Measurements from ENCODE around the gene INPP5D.

DNA sequence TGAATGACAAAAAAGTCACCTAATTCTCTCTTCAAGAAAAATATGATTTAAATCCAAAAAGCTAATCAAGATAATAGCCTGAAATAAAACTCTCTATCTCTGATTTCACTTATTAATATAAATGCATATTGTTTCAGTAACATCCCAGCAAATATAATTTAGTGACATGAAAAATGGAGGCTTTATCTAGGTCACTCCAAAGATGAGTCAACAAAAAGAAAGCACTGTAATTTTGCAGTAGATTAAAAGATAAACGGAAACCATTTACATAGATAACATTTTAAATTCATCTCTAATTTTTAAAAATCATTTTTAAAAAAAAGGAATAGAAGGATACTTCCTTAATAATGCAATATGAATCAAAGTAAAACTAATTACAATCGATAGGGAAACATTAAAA is 76.9 kb downstream of the INPP5D start:
- TF ChIP-seq ONECUT2 (CRISPR knock-in tag; IDR thresholded peaks at IDR 0.05) (no peak), CHD2 (IDR thresholded peaks at IDR 0.05; ENCODE audit: low read depth, low read length) (no peak), PHF8 (CRISPR knock-in tag; IDR thresholded peaks at IDR 0.05) (no peak), PCBP2 (optimal IDR thresholded peaks at IDR 0.05; ENCODE audit: low read depth, low read length, poor library complexity, severe bottlenecking) (no peak), ZNF350 (CRISPR knock-in tag; IDR thresholded peaks at IDR 0.05; ENCODE audit: borderline replicate concordance, low read depth) (no peak), NR3C1 (CRISPR knock-in tag; IDR thresholded peaks at IDR 0.05) (no peak), MAFK (conservative IDR thresholded peaks at IDR 0.05 in 1 of 2, IDR thresholded peaks at IDR 0.05 in 1 of 2; ENCODE audit: low read length in 2 of 2) (no peak), BRD4 (CRISPR knock-in tag; IDR thresholded peaks at IDR 0.05) (no peak)
- TF ChIP-seq, protein P1, sequence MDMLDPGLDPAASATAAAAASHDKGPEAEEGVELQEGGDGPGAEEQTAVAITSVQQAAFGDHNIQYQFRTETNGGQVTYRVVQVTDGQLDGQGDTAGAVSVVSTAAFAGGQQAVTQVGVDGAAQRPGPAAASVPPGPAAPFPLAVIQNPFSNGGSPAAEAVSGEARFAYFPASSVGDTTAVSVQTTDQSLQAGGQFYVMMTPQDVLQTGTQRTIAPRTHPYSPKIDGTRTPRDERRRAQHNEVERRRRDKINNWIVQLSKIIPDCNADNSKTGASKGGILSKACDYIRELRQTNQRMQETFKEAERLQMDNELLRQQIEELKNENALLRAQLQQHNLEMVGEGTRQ (IDR thresholded peaks at IDR 0.05; ENCODE audit: low read depth, low read length), result no peak
- TF ChIP-seq, protein P1 (CRISPR knock-in tag; IDR thresholded peaks at IDR 0.05; ENCODE audit: borderline replicate concordance), result no peak
- TF ChIP-seq, protein P2, sequence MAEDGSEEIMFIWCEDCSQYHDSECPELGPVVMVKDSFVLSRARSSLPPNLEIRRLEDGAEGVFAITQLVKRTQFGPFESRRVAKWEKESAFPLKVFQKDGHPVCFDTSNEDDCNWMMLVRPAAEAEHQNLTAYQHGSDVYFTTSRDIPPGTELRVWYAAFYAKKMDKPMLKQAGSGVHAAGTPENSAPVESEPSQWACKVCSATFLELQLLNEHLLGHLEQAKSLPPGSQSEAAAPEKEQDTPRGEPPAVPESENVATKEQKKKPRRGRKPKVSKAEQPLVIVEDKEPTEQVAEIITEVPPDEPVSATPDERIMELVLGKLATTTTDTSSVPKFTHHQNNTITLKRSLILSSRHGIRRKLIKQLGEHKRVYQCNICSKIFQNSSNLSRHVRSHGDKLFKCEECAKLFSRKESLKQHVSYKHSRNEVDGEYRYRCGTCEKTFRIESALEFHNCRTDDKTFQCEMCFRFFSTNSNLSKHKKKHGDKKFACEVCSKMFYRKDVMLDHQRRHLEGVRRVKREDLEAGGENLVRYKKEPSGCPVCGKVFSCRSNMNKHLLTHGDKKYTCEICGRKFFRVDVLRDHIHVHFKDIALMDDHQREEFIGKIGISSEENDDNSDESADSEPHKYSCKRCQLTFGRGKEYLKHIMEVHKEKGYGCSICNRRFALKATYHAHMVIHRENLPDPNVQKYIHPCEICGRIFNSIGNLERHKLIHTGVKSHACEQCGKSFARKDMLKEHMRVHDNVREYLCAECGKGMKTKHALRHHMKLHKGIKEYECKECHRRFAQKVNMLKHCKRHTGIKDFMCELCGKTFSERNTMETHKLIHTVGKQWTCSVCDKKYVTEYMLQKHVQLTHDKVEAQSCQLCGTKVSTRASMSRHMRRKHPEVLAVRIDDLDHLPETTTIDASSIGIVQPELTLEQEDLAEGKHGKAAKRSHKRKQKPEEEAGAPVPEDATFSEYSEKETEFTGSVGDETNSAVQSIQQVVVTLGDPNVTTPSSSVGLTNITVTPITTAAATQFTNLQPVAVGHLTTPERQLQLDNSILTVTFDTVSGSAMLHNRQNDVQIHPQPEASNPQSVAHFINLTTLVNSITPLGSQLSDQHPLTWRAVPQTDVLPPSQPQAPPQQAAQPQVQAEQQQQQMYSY (CRISPR knock-in tag; IDR thresholded peaks at IDR 0.05), result no peak
